PC-3 (cell line): ENCODE measurements around the gene CCDC178.

Experiments
- EZH2phosphoT487 ChIP-seq: fragments of 300-600 bp; sonication (generic); IDR thresholded peaks from 2 replicates; pipeline ENCODE4 v1.6.1; 2018; ENCODE audit warnings: mild to moderate bottlenecking, antibody characterized with exemption, low read length, borderline replicate concordance
- TF ChIP-seq, protein P1 (sequence below): fragments of 300-600 bp; sonication (generic); conservative IDR thresholded peaks from 2 replicates; pipeline ENCODE4 v1.5.1; 2017; ENCODE audit warnings: antibody characterized with exemption, low read depth, mild to moderate bottlenecking, low read length

DNA sequence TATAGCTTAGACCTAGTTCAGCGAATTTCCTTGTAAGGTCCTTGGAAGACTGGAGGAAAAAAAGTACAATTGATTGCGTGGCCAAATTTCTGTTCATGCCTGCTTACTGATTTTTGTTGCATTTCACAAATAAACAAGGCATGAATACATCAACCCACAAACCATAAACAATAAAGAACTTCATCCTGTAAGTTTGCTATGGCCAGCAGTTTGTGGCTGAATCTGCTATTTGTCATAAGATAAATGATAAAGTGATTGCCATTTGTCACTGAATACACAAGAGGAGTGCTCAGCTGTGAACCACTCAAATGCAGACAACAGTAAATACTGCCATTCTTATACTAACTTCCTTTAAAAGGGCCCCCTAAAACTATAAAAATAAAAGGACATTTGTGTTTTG, 259.5 kb downstream of the CCDC178 start:
- TF ChIP-seq, protein P1, sequence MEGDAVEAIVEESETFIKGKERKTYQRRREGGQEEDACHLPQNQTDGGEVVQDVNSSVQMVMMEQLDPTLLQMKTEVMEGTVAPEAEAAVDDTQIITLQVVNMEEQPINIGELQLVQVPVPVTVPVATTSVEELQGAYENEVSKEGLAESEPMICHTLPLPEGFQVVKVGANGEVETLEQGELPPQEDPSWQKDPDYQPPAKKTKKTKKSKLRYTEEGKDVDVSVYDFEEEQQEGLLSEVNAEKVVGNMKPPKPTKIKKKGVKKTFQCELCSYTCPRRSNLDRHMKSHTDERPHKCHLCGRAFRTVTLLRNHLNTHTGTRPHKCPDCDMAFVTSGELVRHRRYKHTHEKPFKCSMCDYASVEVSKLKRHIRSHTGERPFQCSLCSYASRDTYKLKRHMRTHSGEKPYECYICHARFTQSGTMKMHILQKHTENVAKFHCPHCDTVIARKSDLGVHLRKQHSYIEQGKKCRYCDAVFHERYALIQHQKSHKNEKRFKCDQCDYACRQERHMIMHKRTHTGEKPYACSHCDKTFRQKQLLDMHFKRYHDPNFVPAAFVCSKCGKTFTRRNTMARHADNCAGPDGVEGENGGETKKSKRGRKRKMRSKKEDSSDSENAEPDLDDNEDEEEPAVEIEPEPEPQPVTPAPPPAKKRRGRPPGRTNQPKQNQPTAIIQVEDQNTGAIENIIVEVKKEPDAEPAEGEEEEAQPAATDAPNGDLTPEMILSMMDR = no peak
- no peak for TF ChIP-seq EZH2phosphoT487
